H1 (cell line): ENCODE results near the gene PPP1R27. TPM values are rescaled to one million over a fixed set of nuclear protein-coding genes. Genes with fewer than 3 reads are reported as not detected.

Experiments
- CTCF ChIA-PET: fragments of 300-600 bp; sonication (Branson Sonifier 250); formaldehyde crosslinking; loops from one replicate; lab custom pipeline; 2021; ENCODE audit not compliant: partially characterized antibody; lab: Charles Lee
- POLR2A ChIA-PET: fragments of 300-600 bp; sonication (Branson Sonifier 250); formaldehyde crosslinking; loops from one replicate; lab custom pipeline; 2021; ENCODE audit warnings: inconsistent platforms; ENCODE audit not compliant: partially characterized antibody; lab: Charles Lee
- DNase-seq, 2 experiments: peaks; one replicate each; pipeline versions ENCODE4 v3.0.0 to v3.0.0-alpha.2; 2010 to 2022; ENCODE audit warnings: low spot score in 2 of 2, low read depth in 1 of 2, mixed read lengths in 1 of 2
- FAIRE-seq: peaks from 2 replicates; lab custom pipeline; 2011; peaks lifted over from hg19 to GRCh38; lab: Jason Lieb, UNC
- H2AFZ ChIP-seq: 2 replicates; pipeline ENCODE4 v1.8.1; 2012; ENCODE audit warnings: low read length, inconsistent platforms
- H2AK5ac ChIP-seq: 2 replicates; pipeline ENCODE4 v1.6.1; 2013; ENCODE audit warnings: low read depth, low read length
- H2BK120ac ChIP-seq: replicated peaks from 2 replicates; pipeline ENCODE3; 2013; ENCODE audit warnings: low read depth, low read length, inconsistent platforms
- H2BK12ac ChIP-seq: 2 replicates; pipeline ENCODE4 v1.6.1; 2013; ENCODE audit warnings: low read depth, low read length
- H2BK15ac ChIP-seq: 2 replicates; pipeline ENCODE4 v1.6.1; 2013; ENCODE audit warnings: low read length
- H2BK20ac ChIP-seq: 2 replicates; pipeline ENCODE4 v1.6.1; 2013; ENCODE audit warnings: low read length
- H2BK5ac ChIP-seq: 2 replicates; pipeline ENCODE4 v1.6.1; 2013; ENCODE audit warnings: low read depth, low read length
- H3K14ac ChIP-seq: 2 replicates; pipeline ENCODE4 v1.6.1; 2013; ENCODE audit warnings: inconsistent platforms; ENCODE audit not compliant: insufficient read length
- H3K18ac ChIP-seq: 2 replicates; pipeline ENCODE4 v1.6.1; 2013; ENCODE audit warnings: low read length; ENCODE audit errors: extremely low read depth
- H3K23ac ChIP-seq: 2 replicates; pipeline ENCODE4 v1.6.1; 2013; ENCODE audit warnings: inconsistent platforms; ENCODE audit not compliant: insufficient read length
- H3K23me2 ChIP-seq: 2 replicates; pipeline ENCODE4 v1.6.1; 2013; ENCODE audit warnings: low read depth, low read length
- H3K27ac ChIP-seq: 2 replicates; pipeline ENCODE4 v1.6.1; 2011; ENCODE audit warnings: low read depth, low read length, inconsistent platforms
- H3K27me3 ChIP-seq, 4 experiments: replicated peaks in 1 of 4; 1 replicate in 1 of 4; 2 replicates in 3 of 4; pipeline versions ENCODE4 v1.6.1 to v1.8.1; 2011 to 2013; ENCODE audit warnings: low read length in 3 of 4, mild to moderate bottlenecking in 3 of 4, inconsistent platforms in 2 of 4, mixed read lengths in 2 of 4, moderate library complexity in 1 of 4; ENCODE audit not compliant: control insufficient read depth in 3 of 4, insufficient read depth in 3 of 4; ENCODE audit errors: extremely low read depth in 1 of 4
- H3K36me3 ChIP-seq, 4 experiments: 2 replicates each; pipeline versions ENCODE4 v1.6.1 to v1.8.1; 2011 to 2013; ENCODE audit warnings: mild to moderate bottlenecking in 4 of 4, low read length in 3 of 4, moderate library complexity in 2 of 4, control low read depth in 1 of 4, inconsistent platforms in 1 of 4; ENCODE audit not compliant: insufficient read depth in 4 of 4, control insufficient read depth in 2 of 4
- H3K4ac ChIP-seq: replicated peaks from 2 replicates; pipeline ENCODE3; 2013; ENCODE audit warnings: low read length, low read depth, mixed read lengths, inconsistent platforms; ENCODE audit not compliant: insufficient read length
- H3K4me1 ChIP-seq, 4 experiments: replicated peaks in 1 of 4; 1 replicate in 1 of 4; 2 replicates in 3 of 4; pipeline versions ENCODE4 v1.6.1 to v1.8.1; 2011 to 2013; ENCODE audit warnings: low read length in 3 of 4, inconsistent platforms in 2 of 4, mixed read lengths in 1 of 4; ENCODE audit not compliant: insufficient read depth in 4 of 4, control insufficient read depth in 3 of 4
- H3K4me2 ChIP-seq, 2 experiments: 2 replicates each; pipeline versions ENCODE4 v1.6.1 to v1.8.1; 2011 to 2013; ENCODE audit warnings: low read depth in 2 of 2, low read length in 2 of 2, control low read depth in 1 of 2, inconsistent platforms in 1 of 2, mild to moderate bottlenecking in 1 of 2; ENCODE audit not compliant: insufficient read depth in 1 of 2
- H3K4me3 ChIP-seq, 4 experiments: fragments of 200-600, 300-600 bp in 1 of 4; sonication (generic), shearing (Covaris generic), sonication (Bioruptor Twin) in 1 of 4; 2 replicates each; pipeline versions ENCODE4 v1.5.1 to v1.8.1; 2011 to 2016; ENCODE audit warnings: low read length in 4 of 4, low read depth in 3 of 4, control low read depth in 2 of 4, inconsistent platforms in 2 of 4, mild to moderate bottlenecking in 2 of 4, mixed read lengths in 1 of 4, moderate library complexity in 1 of 4; ENCODE audit not compliant: insufficient read depth in 2 of 4; ENCODE audit errors: extremely low read depth in 1 of 4
- H3K56ac ChIP-seq: replicated peaks from 2 replicates; pipeline ENCODE3; 2013; ENCODE audit warnings: low read depth, mild to moderate bottlenecking, mixed read lengths, low read length, inconsistent platforms; ENCODE audit not compliant: insufficient read length
- H3K79me1 ChIP-seq: 2 replicates; pipeline ENCODE4 v1.6.1; 2013; ENCODE audit warnings: low read depth, low read length, control low read depth
- H3K79me2 ChIP-seq, 2 experiments: 2 replicates each; pipeline versions ENCODE4 v1.6.1 to v1.8.1; 2012 to 2013; ENCODE audit warnings: low read length in 2 of 2, mild to moderate bottlenecking in 2 of 2, inconsistent platforms in 1 of 2; ENCODE audit not compliant: insufficient read depth in 2 of 2, control insufficient read depth in 1 of 2
- H3K9ac ChIP-seq, 4 experiments: replicated peaks in 1 of 4; 1 replicate in 1 of 4; 2 replicates in 3 of 4; pipeline versions ENCODE4 v1.6.1 to v1.8.1; 2011 to 2013; ENCODE audit warnings: low read depth in 3 of 4, low read length in 3 of 4, control low read depth in 2 of 4, mild to moderate bottlenecking in 2 of 4, moderate library complexity in 2 of 4, inconsistent platforms in 1 of 4; ENCODE audit errors: extremely low read depth in 1 of 4
- H3K9me3 ChIP-seq, 2 experiments: 2 replicates each; pipeline versions ENCODE4 v1.6.1 to v1.8.1; 2012 to 2013; ENCODE audit warnings: mild to moderate bottlenecking in 2 of 2, moderate library complexity in 2 of 2, control low read depth in 1 of 2, inconsistent platforms in 1 of 2, low read depth in 1 of 2, low read length in 1 of 2, mixed read lengths in 1 of 2; ENCODE audit not compliant: insufficient read depth in 2 of 2
- H4K20me1 ChIP-seq, 2 experiments: replicated peaks in 1 of 2; 2 replicates each; pipeline versions ENCODE3 to v1.8.1; 2011 to 2013; ENCODE audit warnings: inconsistent platforms in 2 of 2, low read length in 2 of 2, mild to moderate bottlenecking in 1 of 2; ENCODE audit not compliant: insufficient read depth in 2 of 2, control insufficient read depth in 1 of 2
- H4K5ac ChIP-seq: 2 replicates; pipeline ENCODE4 v1.6.1; 2013; ENCODE audit warnings: low read length, low read depth, mixed read lengths, inconsistent platforms; ENCODE audit not compliant: insufficient read length
- H4K8ac ChIP-seq: 2 replicates; pipeline ENCODE4 v1.8.0; 2013; ENCODE audit warnings: mild to moderate bottlenecking, moderate library complexity, low read length, inconsistent platforms; ENCODE audit not compliant: insufficient read depth; ENCODE audit errors: extremely low read depth
- H4K91ac ChIP-seq: replicated peaks from 2 replicates; pipeline ENCODE3; 2013; ENCODE audit warnings: low read length, mixed read lengths, inconsistent platforms; ENCODE audit not compliant: insufficient read length
- BACH1 ChIP-seq: IDR thresholded peaks from 2 replicates; pipeline ENCODE4 v1.6.1; 2012; ENCODE audit warnings: low read length, improper control_type of control experiment
- CHD2 ChIP-seq: IDR thresholded peaks from 2 replicates; pipeline ENCODE4 v1.6.1; 2012; ENCODE audit warnings: low read length, improper control_type of control experiment
- EP300 ChIP-seq, 2 experiments: IDR thresholded peaks; 1 replicate in 1 of 2; 2 replicates in 1 of 2; pipeline ENCODE4 v1.6.1; 2011 to 2012; ENCODE audit warnings: low read depth in 2 of 2, low read length in 2 of 2, mild to moderate bottlenecking in 2 of 2, borderline replicate concordance in 1 of 2, inconsistent platforms in 1 of 2, moderate library complexity in 1 of 2
- HDAC6 ChIP-seq: IDR thresholded peaks from one replicate; pipeline ENCODE4 v1.7.1; 2012; ENCODE audit warnings: low read depth, mild to moderate bottlenecking, inconsistent platforms, low read length, moderate library complexity
- KDM1A ChIP-seq: fragments of 200-600, 300-600 bp; sonication (generic); IDR thresholded peaks from 2 replicates; pipeline ENCODE4 v1.7.1; 2016; ENCODE audit warnings: mild to moderate bottlenecking, low read length, borderline replicate concordance
- KDM4A ChIP-seq: IDR thresholded peaks from one replicate; pipeline ENCODE4 v1.7.1; 2012; ENCODE audit warnings: low read depth, mild to moderate bottlenecking, moderate library complexity, low read length, inconsistent platforms; ENCODE audit not compliant: severe bottlenecking
- POU5F1 ChIP-seq: IDR thresholded peaks from 2 replicates; pipeline ENCODE4 v1.6.1; 2011; ENCODE audit warnings: low read depth, mild to moderate bottlenecking, low read length, moderate library complexity
- SIN3A ChIP-seq, 2 experiments: IDR thresholded peaks in 1 of 2; conservative IDR thresholded peaks in 1 of 2; 2 replicates each; pipeline ENCODE4 v1.6.1; 2011 to 2012; ENCODE audit warnings: low read length in 2 of 2, improper control_type of control experiment in 1 of 2, low read depth in 1 of 2, mild to moderate bottlenecking in 1 of 2
- SUZ12 ChIP-seq: fragments of 200-600 bp; sonication (generic); IDR thresholded peaks from 2 replicates; pipeline ENCODE4 v1.6.1; 2012; ENCODE audit warnings: mild to moderate bottlenecking, inconsistent platforms, low read length, moderate library complexity, mixed read lengths
- WGBS, 2 experiments: shearing (Covaris generic) in 1 of 2; methylation state at CpG; one replicate each; pipeline versions ENCODE4 v1.1.6 to v1.1.7; 2013 to 2015; ENCODE audit warnings: low lambda C conversion rate in 2 of 2, mixed read lengths in 2 of 2, inconsistent platforms in 1 of 2, low coverage in 1 of 2, missing lambda C conversion rate in 1 of 2; ENCODE audit not compliant: insufficient replicate concordance in 2 of 2, insufficient coverage in 1 of 2, insufficient read length in 1 of 2; ENCODE audit errors: extremely low coverage in 1 of 2, missing lambda C conversion rate in 1 of 2; 5-methylcytosine and 5-hydroxymethylcytosine counted together
- polyA plus RNA-seq, 7 experiments: library from polyadenylated mRNA; depleted of rRNA in 3 of 7; stranded (reverse) in 5 of 7; unstranded in 2 of 7; fragments of >200 nt in 5 of 7; fragments of 200-250 nt in 2 of 7; gene quantifications; 1 replicate in 5 of 7; 2 replicates in 1 of 7; 4 replicates in 1 of 7; pipeline versions ENCODE4 v1.2.1 to v1.2.3, GENCODE V29; 2011 to 2013; ENCODE audit warnings: missing spikeins in 2 of 7, mixed read lengths in 2 of 7
- total RNA-seq: library from RNA; stranded (reverse); fragmentation: NEBNext Ultra II Directional; extraction: Animal tissue kit (Norgen Biotek cat#: 25700); gene quantifications from 2 replicates; pipeline ENCODE4 v1.2.1, GENCODE V29; 2021
- TF ChIP-seq, protein P1 (sequence below): IDR thresholded peaks from 2 replicates; pipeline ENCODE4 v1.6.1; 2012; ENCODE audit warnings: inconsistent platforms

The PPP1R27 gene
- total and polyA plus RNA-seq, 2 of the 8 experiments (the other 6 are each of a cell fraction or from before 2014, with no cell fraction given) = 0.27 TPM; not detected in 1

DNA sequence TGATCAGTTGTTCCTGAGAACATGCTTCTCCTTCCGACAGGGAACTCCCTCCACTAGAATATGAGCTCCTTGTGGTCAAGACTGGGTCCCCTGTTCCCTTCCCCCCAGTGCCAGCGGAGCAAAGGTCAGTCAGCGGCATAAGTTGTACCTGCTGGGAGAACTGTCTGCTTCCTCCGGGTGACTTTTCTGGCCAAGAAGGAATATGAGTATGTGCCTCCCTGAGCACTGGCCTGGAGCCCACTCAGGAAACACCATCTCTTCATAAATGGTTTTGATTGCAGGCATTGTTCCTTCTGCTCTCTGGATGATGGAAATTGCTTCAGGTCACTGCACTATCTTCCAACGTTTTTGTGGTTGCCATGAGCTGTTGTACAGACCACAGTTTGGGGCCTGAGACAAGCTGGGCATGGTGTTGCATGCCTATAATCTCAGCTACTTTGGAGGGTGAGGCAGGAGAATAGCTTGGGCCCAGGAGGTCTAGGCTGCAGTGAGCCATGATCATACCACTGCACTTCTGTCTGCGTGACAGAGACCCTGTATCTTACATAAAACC lies 28.3 kb upstream of the PPP1R27 start:
- 82% methylated on average over 6 of the region's 6 CpGs; no CpG with 5 or more reads in 1 of the 2 experiments for WGBS, 2 experiments
- Histone ChIP-seq H4K91ac (no peak overlapping the region), H2AK5ac (no peak overlapping the region), H2AFZ (no peak overlapping the region), H4K8ac (peak overlapping the region; percentile 22; the same call in 1 of the 2 replicates), H3K9me3 (no peaks in the 10 kb centered on the region), H2BK20ac (no peak overlapping the region), H3K56ac (no peak overlapping the region), H2BK12ac (no peak overlapping the region), H3K27ac (no peak overlapping the region), H3K4ac (no peak overlapping the region), H3K9ac (no peak overlapping the region), H4K5ac (no peak overlapping the region), H3K23ac (no peak overlapping the region), H3K4me3 (no peak overlapping the region), H2BK5ac (no peak overlapping the region), H2BK120ac (no peak overlapping the region), H3K14ac (no peak overlapping the region), H2BK15ac (no peak overlapping the region; the same call in 1 of the 2 replicates), H3K27me3 (no peaks in the 10 kb centered on the region), H3K79me2 (peaks cover 13 to 47% of the 10 kb centered on the region in 2 experiments), H3K23me2 (peaks cover 8% of the 10 kb centered on the region), H3K4me2 (no peak overlapping the region; a peak in 1 of 4 replicates), H3K4me1 (peaks cover 0 to 19% (median 12%) of the 10 kb centered on the region in 4 experiments; a peak in 6 of 7 replicates), H3K79me1 (peaks cover 11% of the 10 kb centered on the region), H3K36me3 (peaks cover 5 to 28% (median 9%) of the 10 kb centered on the region in 4 experiments; a peak in 6 of 8 replicates), H4K20me1 (peaks cover 13 to 39% of the 10 kb centered on the region in 2 experiments), H3K18ac (no peak overlapping the region)
- POLR2A ChIA-PET = interaction anchor here (0.6 to 3.4 kb wide), 12 partner anchors 9 to 304 kb away, joined by 3 to 18 read pairs (median 4); partner anchors contain the start of genes CCDC137, MCRIP1 and OXLD1
- no peak for DNase-seq
- TF ChIP-seq BACH1 = no peak
- no peak for TF ChIP-seq POU5F1
- no peak for TF ChIP-seq KDM1A
- TF ChIP-seq SUZ12 = no peak
- no peak for TF ChIP-seq SIN3A (conservative IDR thresholded peaks at IDR 0.05 in 1 of 2, IDR thresholded peaks at IDR 0.05 in 1 of 2; ENCODE audit: low read depth in 1 of 2, low read length in 2 of 2)
- no peak for TF ChIP-seq KDM4A
- TF ChIP-seq HDAC6 = no peak
- TF ChIP-seq, protein P1, sequence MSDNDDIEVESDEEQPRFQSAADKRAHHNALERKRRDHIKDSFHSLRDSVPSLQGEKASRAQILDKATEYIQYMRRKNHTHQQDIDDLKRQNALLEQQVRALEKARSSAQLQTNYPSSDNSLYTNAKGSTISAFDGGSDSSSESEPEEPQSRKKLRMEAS = no peak
- no peak for TF ChIP-seq CHD2
- TF ChIP-seq EP300 (IDR thresholded peaks at IDR 0.05; ENCODE audit: borderline replicate concordance in 1 of 2, low read depth in 2 of 2, low read length in 2 of 2) = no peak
- no peak for FAIRE-seq
- CTCF ChIA-PET = interaction anchor here (0.7 to 1.9 kb wide), 5 partner anchors 56 to 167 kb away, joined by 3 to 4 read pairs (median 3); no protein-coding TSS in a partner anchor
